ENCODE results near the gene CD7.

Gene CD7

GRCh38 chr17:82314012-82314726 lies 3.2 kb downstream of the CD7 start:
- DNase-seq (ENCODE audit: low read depth) = no peak

- DNase-seq (ENCODE audit: low read depth) = no peak
These were observed 4.0 kb downstream of the CD7 start for GRCh38 chr17:82313195-82314011.

- no peak for DNase-seq (ENCODE audit: low read depth)
These were observed 5.4 kb downstream of the CD7 start for GRCh38 chr17:82311971-82312370.

GRCh38 chr17:82310877-82311276 lies 6.5 kb downstream of the CD7 start:
- DNase-seq (ENCODE audit: low read depth) = no peak

- DNase-seq (ENCODE audit: low read depth) = no peak
These were observed 7.5 kb downstream of the CD7 start for GRCh38 chr17:82309656-82310570.

GRCh38 chr17:82305727-82306300 lies 11.6 kb downstream of the CD7 start:
- no peak for DNase-seq (ENCODE audit: low read depth)

GRCh38 chr17:82304826-82305726 lies 12.3 kb downstream of the CD7 start:
- DNase-seq (ENCODE audit: low read depth) = no peak

DNA sequence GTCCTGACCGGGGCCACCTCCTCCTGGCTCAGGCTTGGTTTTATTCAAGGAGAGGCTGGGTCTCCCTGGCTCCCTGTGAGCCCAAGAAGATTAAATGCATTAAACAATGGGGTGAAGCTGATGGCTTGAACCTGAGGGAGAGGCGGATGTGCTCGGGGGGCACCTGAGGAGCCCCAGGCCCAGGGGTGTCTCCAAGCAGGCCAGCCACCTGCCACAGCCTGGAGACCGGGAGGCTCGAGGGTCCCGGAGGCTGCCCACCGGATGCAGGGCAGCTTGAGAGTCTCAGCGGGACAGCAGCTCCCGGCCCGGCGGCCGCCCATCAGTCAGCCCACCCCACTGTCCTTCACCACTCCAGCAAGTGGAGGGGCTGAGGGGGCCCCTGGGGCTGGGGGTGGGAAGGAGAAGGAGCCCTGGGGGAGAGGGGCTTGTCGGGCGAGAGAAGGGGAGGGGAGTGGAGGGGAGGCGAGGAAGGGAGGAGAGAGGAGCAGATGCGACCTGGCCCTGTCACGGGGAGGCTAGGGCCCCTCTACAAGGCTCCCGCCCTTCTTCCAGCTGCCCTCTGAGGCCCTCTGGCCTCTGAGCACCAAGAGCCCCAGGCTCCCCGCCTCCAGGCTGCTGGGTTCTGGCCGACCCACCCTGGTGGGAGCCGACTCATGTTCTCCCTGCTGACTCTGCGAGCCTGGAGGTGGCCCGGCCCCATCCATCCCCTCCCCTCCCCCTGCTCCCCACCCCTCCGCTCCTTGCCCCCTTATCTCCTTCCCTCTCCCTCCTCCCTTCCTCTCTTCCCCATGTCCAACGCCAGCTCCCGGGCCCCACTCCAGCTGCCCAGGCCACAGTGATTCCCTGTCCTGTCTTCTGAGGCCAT lies 13.2 kb downstream of the CD7 start:
- DNase-seq (ENCODE audit: low read depth) = no peak

- DNase-seq (ENCODE audit: low read depth) = no peak
These were observed 14.1 kb downstream of the CD7 start for GRCh38 chr17:82302991-82303943.

DNA sequence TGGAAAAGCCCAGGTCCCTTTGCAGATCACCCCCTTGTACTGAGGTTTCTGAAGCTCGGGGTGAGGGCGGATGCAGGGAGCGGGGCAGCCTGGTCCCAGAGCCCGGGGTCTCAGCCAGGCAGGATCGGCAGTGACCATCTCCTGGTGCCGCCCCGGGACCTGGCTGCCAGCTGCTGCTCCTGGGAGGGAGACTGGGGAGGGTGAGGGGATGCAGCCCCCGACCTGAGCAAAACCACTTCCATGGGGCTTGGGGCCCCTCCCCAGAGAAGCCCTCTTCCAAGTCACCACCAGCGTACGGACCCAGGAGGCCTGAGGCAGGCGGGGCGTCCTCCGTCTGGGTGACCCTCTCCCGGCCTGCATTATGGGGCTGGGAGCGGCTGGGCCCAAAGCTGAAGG lies 14.8 kb downstream of the CD7 start:
- no peak for DNase-seq (ENCODE audit: low read depth)

DNA sequence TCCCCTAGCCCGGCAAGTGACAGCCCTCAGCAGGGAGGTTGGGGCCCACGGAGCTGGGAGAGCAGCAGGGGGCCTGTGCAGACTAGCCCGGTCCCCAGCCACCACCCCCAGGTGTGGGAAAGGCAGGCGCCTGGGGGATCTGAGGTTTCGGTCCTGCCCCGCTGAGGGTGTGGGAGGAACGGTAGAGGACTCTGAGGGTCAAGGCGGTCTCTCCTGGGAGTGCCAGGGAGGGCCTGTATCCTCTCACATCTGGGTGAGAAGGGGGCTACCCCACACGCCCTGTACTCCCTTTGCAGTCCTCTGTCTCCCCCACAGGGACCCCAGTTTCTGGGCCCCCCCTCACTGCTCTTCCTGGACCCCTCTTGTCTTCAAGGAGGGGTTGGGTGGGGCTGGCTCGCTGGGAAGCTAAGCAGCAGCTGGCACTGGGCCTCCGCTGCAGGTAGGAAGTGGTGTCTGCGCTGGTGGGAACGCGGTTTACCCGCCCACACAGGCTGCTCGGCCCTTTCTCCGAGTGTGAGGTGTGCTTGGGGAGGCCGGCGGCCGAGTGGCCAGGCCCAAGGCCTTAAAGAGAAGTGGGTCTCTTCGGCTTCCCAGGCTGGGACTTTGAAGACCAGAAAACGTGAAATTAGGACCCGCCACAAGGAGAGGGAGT lies 15.4 kb downstream of the CD7 start:
- DNase-seq (ENCODE audit: low read depth) = no peak

- DNase-seq (ENCODE audit: low read depth) = no peak
These were observed 16.0 kb downstream of the CD7 start for GRCh38 chr17:82301300-82301915.

DNA sequence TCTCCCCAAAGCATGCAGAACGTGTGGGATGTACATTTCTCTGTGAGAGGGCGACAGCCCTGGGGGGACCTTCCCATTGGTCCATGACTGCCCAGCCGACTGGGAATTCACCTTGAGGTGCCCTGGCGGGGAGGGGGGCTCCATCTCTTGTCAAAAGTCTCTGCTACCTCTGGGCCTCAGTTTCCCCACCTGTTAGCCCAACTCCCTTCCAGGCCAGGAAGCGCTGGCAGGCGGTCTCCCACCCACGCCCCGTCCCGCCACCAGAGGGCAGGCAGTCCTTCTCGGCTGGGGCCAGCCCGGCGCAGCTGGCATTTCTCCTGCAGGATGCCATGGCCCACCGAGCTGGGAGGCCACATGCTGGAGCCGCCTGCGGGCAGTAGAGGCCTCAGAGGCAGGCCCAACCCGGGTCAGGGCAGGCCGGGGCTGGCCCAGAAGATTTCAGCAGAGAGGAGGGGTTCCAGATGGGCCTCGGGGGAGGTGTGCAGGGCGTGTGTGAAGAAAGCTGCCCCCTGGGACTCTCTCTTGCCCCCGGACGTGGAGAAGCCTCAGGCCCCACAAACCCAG lies 16.6 kb downstream of the CD7 start:
- no peak for DNase-seq (ENCODE audit: low read depth)

DNA sequence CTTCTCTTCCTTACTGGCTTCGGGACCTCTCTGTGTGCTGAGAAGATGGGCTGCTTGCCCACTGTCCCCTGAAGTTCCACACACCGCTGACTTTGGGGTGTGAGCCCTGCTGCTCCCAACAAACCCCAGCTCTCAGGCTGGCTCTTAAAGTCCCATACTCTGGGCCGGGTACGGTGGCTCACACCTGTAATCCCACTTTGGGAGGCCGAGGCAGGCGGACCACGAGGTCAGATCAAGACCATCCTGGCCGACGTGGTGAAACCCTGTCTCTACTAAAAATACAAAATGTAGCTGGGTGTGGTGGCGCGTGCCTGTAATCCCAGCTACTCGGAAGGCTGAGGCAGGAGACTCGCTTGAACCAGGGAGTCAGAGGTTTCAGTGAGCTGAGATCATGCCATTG lies 17.2 kb downstream of the CD7 start:
- no peak for DNase-seq (ENCODE audit: low read depth)

- DNase-seq (ENCODE audit: low read depth) = no peak
These were observed 18.0 kb downstream of the CD7 start for GRCh38 chr17:82299452-82299851.

GRCh38 chr17:82298538-82299421 lies 18.6 kb downstream of the CD7 start:
- DNase-seq (ENCODE audit: low read depth) = no peak

All from stimulated activated CD8-positive, alpha-beta memory T cell treated with anti-CD3 and anti-CD28 coated beads, Interleukin-15, amount 100 ng/mL, for 1 hour (primary cell).